Measurements from ENCODE around the gene VIPR2. TPM values are rescaled to one million over a fixed set of nuclear protein-coding genes. Genes with fewer than 3 reads are reported as not detected.

VIPR2 gene
- total and polyA plus RNA-seq, 2 experiments from 2014 or later, result 1.3 to 2.7 TPM

DNA sequence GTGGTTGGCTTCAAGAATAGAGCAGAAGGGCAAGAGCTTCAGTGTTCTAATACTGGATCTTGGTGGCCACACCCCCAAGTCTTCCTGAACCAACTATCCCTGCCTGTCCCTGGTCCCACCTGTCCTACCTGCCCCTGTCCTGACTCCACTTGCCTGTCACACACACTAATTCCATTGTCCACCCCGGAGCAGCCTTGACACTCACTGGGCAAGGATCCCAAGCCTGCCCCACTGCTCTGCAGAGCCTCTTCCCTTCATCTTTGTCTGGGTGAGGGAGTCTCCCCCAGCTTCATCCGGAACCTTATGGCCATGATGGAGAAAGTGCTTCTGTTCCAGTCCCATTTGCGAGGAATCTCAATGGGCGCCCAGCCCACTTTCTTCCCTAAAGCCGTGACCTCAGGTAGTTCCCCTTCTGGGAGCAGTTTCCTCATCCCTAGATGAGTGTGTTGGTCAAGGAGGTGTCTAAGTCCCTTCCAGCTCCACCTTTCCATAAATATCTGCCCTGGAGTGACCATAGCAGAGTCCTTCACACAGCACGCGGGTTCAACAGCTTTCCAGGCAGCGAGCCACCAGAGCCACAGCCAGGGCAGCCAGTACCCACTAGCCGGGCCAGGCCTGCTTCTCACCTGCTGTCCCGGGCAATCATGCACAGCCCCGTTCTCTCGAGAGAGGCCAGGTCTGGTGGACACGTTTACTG is 61.5 kb downstream of the VIPR2 start:
- Mint-ChIP-seq H3K27me3 (ENCODE audit: insufficient read depth, low read depth, poor library complexity) (peaks cover 14% of the 10 kb centered on the region), H3K4me1 (no peaks in the 10 kb centered on the region), H3K9me3 (peaks cover 53% of the 10 kb centered on the region), H3K27ac (no peak overlapping the region), H3K4me3 (no peak overlapping the region), H3K36me3 (ENCODE audit: low read depth) (0 out of 3 replicates have a peak, but pooled peaks cover 10% of the 10 kb centered on the region)
- Histone ChIP-seq H3F3A (replicated peaks; ENCODE audit: low read depth) (no peaks in the 10 kb centered on the region), H3K27me3 (ENCODE audit: insufficient read depth) (no peaks in the 10 kb centered on the region), H3K27ac (ENCODE audit: low read depth) (no peak overlapping the region), H3K4me3 (no peak overlapping the region), H4K20me1 (replicated peaks; ENCODE audit: insufficient read depth) (no peaks in the 10 kb centered on the region), H3K36me3 (ENCODE audit: insufficient read depth) (no peaks in the 10 kb centered on the region), H3K4me2 (no peak overlapping the region), H3K9me2 (ENCODE audit: insufficient read depth) (no peaks in the 10 kb centered on the region), H2AFZ (no peak overlapping the region), H3K79me2 (replicated peaks; ENCODE audit: insufficient read depth) (no peaks in the 10 kb centered on the region), H3K4me1 (ENCODE audit: insufficient read depth) (no peaks in the 10 kb centered on the region)
- DNase-seq (ENCODE audit: low spot score) (no peak), ATAC-seq (no peak)
- TF ChIP-seq, protein P1, sequence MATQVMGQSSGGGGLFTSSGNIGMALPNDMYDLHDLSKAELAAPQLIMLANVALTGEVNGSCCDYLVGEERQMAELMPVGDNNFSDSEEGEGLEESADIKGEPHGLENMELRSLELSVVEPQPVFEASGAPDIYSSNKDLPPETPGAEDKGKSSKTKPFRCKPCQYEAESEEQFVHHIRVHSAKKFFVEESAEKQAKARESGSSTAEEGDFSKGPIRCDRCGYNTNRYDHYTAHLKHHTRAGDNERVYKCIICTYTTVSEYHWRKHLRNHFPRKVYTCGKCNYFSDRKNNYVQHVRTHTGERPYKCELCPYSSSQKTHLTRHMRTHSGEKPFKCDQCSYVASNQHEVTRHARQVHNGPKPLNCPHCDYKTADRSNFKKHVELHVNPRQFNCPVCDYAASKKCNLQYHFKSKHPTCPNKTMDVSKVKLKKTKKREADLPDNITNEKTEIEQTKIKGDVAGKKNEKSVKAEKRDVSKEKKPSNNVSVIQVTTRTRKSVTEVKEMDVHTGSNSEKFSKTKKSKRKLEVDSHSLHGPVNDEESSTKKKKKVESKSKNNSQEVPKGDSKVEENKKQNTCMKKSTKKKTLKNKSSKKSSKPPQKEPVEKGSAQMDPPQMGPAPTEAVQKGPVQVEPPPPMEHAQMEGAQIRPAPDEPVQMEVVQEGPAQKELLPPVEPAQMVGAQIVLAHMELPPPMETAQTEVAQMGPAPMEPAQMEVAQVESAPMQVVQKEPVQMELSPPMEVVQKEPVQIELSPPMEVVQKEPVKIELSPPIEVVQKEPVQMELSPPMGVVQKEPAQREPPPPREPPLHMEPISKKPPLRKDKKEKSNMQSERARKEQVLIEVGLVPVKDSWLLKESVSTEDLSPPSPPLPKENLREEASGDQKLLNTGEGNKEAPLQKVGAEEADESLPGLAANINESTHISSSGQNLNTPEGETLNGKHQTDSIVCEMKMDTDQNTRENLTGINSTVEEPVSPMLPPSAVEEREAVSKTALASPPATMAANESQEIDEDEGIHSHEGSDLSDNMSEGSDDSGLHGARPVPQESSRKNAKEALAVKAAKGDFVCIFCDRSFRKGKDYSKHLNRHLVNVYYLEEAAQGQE (IDR thresholded peaks at IDR 0.05; ENCODE audit: unreplicated experiment), result no peak
- TF ChIP-seq, protein P2, sequence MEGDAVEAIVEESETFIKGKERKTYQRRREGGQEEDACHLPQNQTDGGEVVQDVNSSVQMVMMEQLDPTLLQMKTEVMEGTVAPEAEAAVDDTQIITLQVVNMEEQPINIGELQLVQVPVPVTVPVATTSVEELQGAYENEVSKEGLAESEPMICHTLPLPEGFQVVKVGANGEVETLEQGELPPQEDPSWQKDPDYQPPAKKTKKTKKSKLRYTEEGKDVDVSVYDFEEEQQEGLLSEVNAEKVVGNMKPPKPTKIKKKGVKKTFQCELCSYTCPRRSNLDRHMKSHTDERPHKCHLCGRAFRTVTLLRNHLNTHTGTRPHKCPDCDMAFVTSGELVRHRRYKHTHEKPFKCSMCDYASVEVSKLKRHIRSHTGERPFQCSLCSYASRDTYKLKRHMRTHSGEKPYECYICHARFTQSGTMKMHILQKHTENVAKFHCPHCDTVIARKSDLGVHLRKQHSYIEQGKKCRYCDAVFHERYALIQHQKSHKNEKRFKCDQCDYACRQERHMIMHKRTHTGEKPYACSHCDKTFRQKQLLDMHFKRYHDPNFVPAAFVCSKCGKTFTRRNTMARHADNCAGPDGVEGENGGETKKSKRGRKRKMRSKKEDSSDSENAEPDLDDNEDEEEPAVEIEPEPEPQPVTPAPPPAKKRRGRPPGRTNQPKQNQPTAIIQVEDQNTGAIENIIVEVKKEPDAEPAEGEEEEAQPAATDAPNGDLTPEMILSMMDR (conservative IDR thresholded peaks at IDR 0.05; ENCODE audit: low read depth in 2 of 2), result no peak
- TF ChIP-seq NANOG (IDR thresholded peaks at IDR 0.05; ENCODE audit: borderline replicate concordance), result no peak
- TF ChIP-seq, protein P3, sequence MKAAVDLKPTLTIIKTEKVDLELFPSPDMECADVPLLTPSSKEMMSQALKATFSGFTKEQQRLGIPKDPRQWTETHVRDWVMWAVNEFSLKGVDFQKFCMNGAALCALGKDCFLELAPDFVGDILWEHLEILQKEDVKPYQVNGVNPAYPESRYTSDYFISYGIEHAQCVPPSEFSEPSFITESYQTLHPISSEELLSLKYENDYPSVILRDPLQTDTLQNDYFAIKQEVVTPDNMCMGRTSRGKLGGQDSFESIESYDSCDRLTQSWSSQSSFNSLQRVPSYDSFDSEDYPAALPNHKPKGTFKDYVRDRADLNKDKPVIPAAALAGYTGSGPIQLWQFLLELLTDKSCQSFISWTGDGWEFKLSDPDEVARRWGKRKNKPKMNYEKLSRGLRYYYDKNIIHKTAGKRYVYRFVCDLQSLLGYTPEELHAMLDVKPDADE (IDR thresholded peaks at IDR 0.05), result no peak
- TF ChIP-seq CREB1 (CRISPR knock-in tag; IDR thresholded peaks at IDR 0.05; ENCODE audit: low read depth), result no peak
- TF ChIP-seq, protein P4, sequence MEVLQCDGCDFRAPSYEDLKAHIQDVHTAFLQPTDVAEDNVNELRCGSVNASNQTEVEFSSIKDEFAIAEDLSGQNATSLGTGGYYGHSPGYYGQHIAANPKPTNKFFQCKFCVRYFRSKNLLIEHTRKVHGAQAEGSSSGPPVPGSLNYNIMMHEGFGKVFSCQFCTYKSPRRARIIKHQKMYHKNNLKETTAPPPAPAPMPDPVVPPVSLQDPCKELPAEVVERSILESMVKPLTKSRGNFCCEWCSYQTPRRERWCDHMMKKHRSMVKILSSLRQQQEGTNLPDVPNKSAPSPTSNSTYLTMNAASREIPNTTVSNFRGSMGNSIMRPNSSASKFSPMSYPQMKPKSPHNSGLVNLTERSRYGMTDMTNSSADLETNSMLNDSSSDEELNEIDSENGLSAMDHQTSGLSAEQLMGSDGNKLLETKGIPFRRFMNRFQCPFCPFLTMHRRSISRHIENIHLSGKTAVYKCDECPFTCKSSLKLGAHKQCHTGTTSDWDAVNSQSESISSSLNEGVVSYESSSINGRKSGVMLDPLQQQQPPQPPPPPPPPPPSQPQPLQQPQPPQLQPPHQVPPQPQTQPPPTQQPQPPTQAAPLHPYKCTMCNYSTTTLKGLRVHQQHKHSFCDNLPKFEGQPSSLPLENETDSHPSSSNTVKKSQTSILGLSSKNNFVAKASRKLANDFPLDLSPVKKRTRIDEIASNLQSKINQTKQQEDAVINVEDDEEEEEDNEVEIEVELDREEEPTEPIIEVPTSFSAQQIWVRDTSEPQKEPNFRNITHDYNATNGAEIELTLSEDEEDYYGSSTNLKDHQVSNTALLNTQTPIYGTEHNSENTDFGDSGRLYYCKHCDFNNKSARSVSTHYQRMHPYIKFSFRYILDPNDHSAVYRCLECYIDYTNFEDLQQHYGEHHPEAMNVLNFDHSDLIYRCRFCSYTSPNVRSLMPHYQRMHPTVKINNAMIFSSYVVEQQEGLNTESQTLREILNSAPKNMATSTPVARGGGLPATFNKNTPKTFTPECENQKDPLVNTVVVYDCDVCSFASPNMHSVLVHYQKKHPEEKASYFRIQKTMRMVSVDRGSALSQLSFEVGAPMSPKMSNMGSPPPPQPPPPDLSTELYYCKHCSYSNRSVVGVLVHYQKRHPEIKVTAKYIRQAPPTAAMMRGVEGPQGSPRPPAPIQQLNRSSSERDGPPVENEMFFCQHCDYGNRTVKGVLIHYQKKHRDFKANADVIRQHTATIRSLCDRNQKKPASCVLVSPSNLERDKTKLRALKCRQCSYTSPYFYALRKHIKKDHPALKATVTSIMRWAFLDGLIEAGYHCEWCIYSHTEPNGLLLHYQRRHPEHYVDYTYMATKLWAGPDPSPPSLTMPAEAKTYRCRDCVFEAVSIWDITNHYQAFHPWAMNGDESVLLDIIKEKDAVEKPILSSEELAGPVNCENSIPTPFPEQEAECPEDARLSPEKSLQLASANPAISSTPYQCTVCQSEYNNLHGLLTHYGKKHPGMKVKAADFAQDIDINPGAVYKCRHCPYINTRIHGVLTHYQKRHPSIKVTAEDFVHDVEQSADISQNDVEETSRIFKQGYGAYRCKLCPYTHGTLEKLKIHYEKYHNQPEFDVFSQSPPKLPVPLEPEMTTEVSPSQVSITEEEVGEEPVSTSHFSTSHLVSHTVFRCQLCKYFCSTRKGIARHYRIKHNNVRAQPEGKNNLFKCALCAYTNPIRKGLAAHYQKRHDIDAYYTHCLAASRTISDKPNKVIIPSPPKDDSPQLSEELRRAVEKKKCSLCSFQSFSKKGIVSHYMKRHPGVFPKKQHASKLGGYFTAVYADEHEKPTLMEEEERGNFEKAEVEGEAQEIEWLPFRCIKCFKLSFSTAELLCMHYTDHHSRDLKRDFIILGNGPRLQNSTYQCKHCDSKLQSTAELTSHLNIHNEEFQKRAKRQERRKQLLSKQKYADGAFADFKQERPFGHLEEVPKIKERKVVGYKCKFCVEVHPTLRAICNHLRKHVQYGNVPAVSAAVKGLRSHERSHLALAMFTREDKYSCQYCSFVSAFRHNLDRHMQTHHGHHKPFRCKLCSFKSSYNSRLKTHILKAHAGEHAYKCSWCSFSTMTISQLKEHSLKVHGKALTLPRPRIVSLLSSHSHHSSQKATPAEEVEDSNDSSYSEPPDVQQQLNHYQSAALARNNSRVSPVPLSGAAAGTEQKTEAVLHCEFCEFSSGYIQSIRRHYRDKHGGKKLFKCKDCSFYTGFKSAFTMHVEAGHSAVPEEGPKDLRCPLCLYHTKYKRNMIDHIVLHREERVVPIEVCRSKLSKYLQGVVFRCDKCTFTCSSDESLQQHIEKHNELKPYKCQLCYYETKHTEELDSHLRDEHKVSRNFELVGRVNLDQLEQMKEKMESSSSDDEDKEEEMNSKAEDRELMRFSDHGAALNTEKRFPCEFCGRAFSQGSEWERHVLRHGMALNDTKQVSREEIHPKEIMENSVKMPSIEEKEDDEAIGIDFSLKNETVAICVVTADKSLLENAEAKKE (CRISPR knock-in tag; IDR thresholded peaks at IDR 0.05), result no peak
- no peak for TF ChIP-seq ZNF331 (CRISPR knock-in tag; IDR thresholded peaks at IDR 0.05; ENCODE audit: low read depth)
- no peak for TF ChIP-seq EZH2 (IDR thresholded peaks at IDR 0.05; ENCODE audit: low read depth, unreplicated experiment)
- TF ChIP-seq ZNF114 (CRISPR knock-in tag; IDR thresholded peaks at IDR 0.05), result no peak
- TF ChIP-seq POLR2AphosphoS5 (IDR thresholded peaks at IDR 0.05; ENCODE audit: low read depth), result no peak

Measured in GM23338 (cell line).